GM19438 (cell line): ENCODE data around the gene SNX19.

Source experiments
- ATAC-seq: cut with Tn5 transposase; IDR thresholded peaks from one replicate; pipeline ENCODE4 v1.9.1; 2021; ENCODE audit warnings: low read depth; ENCODE audit not compliant: unreplicated experiment

Gene SNX19

DNA sequence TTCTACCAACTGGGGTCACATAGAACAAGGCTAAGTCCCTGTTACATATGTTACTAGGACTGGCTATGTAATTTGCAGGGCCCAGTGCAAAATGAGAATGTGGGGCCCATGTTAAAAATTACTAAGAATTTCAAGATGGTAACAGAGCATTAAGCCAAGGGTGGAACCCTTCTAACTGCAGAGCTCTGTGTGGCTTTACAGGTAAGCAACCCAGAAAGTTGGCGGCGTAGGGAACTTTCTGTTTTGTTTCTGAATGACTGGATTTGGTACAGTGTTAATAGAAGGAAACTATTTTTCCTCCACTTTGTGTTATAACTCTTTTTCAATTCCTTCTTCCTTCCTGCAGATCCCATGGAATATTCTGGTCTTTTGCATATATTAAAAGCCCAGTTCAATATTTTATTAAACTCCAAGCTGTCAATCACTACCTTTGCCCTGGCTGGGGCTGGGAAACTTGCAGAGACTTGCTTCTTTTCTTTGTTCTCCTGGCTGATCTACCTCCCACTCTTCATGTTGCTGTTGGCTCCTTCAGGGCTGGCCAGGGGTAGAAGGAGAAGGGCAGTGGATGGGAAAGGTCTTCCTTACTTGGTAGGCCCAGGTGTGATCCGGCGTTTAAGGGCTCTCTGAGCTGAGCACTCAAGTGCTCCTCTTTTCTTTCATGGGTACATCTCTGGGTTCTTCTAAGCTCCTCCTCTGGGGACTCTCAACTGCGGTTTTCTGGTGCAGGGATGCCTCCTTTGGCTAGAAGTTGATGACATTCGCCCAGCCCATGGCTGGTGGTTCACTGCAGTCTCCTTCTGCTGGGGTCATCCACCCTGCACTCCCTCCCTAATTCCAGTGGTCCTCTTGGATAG is 67.7 kb downstream of the SNX19 start:
- no peak for ATAC-seq

DNA sequence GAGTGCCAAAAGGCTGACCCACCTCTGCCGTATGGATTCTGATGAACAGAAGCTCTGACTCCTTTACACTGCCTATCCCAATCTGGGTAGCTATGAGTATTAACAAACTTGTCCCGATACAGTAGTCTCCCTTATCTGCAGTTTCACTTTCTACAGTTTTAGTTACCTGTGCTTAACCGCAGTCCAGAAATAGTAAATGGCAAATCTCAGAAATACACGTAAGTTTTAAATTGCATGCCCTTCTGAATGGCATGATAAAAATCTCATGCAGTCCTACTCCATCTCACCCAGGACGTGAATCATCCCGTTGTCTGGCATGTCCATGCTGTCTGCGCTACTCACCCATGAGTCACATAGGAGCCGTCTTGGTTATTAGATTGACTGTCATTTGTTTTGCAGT is 68.8 kb downstream of the SNX19 start:
- no peak for ATAC-seq

DNA sequence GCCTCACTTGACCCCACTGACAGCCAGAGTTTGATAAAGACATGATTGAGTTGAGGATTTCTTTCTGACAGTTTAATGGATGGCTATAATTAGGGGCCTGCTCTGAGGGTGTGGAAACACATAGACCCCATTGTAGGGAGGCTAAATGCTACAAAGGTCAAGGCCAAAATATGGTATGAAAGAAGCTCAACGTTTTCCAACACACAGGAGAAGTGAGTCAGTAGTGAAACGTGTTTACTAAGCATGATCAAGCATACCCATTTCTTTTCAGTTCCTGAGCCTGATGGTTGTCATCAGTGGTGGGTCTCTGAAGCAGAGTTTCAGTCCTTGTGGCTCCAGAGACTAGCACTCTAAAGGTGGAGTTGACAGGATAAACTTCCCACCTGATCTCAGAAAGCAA is 69.7 kb downstream of the SNX19 start:
- ATAC-seq = no peak

DNA sequence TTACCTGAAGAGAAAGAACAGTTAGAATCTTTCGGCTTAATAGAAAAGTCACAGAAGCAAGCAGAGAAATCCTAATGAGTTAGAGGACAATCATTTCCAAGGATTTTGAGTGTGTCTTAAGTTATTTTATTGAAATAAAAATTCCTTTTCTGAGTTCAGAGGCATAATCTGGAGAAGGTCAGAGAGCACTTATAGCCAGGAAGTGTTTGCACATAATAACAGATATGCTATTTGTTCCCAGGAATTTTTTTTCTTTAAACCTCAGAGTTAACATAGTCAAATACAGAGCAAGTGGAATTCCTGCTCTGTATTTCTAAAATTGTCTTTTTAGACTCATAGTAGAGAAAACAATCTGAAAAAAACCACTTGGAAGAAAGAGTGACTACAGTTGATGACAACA is 74.3 kb downstream of the SNX19 start:
- no peak for ATAC-seq

DNA sequence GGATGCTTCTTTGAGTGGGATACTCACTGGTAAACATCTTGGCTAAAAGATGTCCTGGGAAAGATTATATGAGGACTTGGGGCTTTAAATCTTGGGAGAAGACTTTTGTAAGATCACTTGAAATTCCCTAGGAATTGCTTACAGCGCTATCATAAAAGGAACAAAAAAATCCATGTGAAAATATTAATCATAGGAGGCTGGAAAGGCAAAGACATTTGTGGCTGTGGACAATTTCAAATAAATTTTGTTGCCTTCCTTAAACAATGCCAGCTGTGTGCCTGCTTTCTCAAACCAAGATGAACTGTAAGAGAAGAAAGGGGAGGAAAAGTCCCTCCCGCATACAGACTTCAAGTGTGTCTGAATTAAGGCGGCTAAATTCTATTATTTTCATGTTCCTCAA is 75.6 kb downstream of the SNX19 start:
- no peak for ATAC-seq

DNA sequence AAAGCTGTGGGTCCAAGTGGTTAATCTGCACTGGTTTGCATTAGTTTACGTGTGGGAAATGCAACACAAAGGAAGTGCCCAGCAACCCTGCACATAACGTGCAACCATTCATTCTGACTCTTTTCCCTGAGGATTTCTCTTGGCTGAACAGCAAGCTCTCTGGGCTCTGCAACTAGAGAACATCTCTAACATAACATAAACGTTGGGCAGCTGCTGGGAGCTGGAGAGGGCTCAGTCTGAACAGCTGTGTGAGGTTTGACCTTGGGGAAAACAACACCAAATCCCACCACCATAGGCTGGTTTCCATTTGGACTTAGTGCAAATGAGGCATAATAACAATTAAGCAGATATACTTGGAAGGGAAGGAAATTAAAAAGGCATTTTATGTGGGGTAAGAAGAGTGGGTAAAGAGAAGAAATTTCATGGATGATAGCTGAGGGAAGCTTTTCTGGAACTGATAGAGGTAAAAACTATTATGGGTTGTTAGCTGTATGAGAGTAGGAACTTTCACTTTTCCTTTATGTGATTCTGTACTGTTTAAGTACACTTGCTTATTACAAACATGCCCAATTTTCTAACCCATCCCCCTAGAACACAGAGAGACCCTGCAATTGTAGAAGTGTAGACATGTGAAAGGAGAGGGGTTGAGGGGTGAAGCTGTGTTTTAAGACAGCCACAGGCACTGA is 76.2 kb downstream of the SNX19 start:
- ATAC-seq = no peak

DNA sequence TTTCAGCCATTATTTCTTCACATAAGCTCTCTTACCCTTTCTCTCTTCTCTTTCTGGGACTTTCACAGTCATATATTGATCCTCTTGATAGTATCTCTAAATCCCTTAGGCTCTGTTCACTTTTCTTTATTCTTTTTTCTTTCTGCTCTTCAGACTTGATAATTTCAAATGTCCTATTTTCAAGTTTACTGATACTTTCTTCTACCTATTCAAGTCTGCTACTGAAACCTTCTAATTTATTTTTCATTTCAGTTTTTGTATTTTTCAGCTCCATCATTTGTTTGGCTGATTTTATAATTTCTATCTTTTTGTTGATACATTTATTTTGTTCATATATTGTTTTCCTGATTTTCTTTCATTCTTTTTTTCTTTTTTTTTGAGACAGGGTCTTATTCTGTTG is 79.1 kb downstream of the SNX19 start:
- no peak for ATAC-seq

DNA sequence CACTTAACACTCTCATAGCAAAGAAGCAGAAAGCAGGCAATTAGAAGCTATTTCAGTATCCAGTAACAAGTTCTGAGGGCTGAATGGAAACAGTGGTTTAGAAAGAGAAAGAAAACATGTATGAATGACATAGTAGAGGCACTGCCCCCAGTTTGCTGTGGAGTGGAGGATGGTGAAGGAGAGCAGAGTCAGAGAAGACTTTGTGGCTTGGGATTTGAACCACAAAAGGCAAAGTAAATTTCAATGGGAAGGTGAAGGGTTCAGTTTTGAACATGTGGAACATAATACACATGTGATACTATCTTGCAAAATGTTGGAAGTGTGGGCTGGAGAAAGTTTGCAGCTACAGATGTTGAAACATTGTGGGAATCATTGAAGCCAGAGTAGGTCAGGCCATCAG is 81.4 kb downstream of the SNX19 start:
- no peak for ATAC-seq

DNA sequence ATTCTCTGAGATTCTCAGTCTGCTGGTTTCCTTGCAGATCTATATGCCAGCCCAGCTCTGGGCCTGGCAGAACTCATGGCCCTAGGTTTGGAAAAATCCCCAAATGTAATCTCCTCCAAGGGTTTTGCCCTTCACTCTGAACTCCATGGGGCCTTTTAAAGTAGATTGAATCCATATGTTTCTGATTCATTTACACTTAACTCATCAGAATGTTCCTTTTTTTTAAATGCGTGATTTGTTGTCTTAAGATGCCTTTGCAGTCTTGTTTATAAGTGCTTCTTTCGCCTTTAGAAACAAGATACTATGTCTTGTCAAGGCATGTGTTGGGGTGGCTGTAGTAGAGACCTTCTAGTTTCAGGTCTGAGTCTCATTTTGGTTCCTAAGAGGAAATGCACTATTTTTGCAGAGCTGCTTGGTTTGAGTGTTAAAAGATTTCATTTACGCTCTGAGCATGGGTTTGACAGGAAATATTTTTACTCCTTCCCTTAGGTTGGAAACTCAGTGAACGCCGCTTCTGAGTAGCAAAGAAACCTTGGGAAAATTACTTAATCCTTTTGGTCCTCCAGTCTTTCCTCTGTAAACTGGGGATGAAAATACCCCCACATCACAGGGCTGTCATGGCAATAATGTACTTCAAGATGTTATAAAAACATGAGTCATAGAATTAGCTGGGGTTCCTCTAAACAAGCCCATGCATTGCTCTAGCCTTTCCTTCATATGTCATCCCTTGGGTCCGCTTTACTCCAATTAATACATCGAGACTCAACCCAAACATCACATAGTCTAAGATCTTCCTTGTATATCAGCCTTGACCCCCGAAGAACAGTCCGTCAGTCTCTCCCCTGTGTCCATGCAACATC is 83.5 kb downstream of the SNX19 start:
- no peak for ATAC-seq

DNA sequence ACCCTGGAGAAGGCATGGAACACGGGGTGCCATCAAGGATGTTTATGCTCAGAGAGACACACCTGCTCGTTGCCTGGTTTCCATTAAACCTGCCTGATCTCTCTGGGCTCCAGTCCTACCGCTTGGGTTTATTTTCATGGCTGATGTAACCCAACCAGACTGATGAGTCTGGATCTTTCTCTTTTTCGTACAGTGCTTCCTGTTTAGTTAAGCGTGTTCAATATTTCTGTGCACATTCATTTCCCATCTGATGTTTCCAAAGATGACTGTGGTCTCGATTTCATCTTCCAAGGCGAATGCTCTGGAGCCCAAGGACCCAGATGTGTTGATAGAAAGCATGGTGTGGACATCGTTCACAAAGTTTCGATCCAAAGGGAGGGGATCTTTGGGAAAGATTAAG is 84.3 kb downstream of the SNX19 start:
- no peak for ATAC-seq

DNA sequence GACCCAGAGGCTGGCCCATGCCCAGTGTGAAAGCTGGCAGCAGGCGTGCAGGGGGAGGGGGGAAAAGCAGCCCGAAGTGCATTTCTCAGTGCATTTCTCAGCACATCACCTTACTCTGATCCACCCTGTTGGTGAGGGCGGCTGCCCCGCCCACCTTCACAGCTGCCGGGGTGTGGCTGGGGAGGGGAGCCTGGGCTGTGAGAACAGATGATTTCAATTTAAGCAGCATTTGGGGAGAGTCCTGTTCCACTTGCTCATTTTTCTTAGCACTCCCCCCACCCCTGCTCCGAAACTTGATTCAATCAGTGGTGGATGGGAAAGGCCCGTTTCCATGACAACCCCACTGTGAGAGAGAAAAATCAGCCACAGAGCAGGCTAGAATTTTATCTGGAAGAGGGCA is 84.8 kb downstream of the SNX19 start:
- ATAC-seq = no peak

DNA sequence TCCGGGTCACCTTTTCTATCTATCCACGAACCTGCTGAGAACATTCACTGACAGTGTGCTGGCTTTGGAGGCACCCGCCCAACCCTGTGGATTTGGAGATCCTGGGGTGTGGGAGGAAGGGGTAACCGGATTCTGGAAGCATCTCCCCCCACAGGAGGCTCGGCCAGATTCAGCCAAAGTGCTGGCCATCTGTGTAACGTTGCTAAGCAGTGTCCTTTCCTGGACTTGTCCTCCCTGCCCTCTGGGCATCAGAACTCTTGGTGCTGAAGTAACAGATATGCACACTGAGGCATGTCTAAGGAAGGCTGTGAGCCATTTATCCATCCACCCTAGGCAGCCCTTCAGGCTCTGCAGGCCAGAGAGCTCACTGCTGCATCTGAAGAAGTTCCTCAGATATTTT is 85.7 kb downstream of the SNX19 start:
- ATAC-seq = no peak

DNA sequence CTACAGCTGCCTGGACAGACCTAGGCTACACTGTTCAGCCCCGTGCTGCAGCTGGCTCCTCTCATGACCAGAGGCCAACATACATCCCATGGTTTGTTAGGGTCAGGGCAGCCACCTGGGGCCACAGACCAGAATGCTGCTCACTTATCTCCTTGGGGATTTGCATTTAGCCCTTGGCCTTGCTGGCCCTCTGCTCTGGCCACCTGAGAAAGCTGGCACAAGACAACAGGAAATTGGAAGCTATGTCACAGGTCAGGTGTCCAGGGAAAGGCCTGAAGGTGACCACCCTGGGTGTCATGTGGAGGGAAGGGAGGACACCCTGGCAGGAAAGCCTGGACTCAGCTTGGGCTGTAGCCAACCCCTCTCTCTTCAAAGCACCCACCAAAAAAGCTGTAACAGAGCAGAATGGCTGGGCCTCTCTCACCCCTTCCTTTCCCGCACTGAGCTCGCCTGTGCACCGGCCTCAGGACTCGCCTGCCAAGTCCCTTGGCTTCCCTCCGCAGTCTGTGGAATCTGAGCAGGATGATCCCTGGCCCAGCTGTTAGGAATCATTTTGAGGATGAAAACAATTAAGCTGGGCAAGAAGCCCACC is 86.3 kb downstream of the SNX19 start:
- ATAC-seq = no peak

DNA sequence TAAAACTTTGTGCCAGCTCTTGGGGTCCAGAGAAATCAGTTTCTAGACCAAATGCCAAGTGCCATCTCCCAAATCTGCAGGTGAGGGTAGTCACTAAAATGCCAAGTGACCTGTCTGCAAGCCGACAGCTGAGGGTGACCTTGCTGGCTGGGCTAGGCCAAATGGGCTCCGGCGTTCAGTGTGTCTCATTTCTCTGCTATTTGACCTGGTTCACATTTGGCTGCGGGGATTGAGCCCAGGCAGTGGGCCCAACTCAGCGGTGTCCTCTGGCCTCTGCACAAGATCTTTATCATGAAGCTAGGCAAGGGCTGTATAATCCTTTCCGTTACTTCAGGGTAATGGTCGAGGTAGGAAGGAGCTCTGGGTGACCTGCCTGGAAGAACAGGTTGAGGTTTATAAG is 87.5 kb downstream of the SNX19 start:
- no peak for ATAC-seq

DNA sequence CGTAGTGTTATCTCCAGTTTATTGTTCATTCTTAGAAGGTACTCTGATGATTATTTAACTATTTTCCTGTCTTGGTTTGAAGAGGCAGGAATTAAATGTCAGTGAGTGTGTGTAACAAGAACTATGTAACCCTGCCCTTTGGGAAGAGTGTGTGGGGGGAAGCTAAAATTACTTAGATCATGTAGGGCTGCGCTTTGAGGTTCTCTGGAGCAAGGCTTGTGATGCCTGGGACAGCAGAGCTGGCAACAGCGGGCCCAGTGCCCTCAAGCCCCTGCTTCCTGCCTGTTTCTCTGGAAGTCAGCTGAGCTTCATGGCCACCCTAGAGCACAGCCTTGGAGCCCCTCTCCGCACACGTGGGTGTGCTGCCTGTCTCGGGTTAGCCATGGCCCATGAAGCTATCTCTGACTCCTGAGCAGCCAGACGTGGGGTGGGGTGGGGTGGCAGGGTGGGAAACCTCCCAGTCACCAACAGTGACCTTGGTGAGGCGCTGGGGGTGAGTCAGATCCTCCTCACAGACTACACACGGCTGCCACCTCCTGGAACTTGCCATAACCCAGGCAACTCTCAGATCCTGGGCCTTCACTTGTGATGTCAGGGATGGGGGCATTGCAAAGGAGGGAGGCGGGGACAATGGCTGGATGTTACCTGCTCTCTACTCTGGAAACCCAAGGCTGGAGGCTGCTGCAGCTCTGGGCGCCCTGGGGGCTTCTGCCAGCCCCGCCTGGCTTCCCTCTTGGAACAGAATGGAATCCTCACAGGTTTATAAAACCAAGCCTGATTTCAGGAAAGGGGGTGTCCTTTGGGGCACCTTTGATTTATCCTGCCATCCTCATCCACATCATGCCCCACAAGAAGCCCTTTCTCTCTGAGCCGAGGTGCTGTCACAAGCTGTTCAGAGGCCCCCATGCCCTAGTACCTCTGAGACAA is 88.6 kb downstream of the SNX19 start:
- no peak for ATAC-seq

DNA sequence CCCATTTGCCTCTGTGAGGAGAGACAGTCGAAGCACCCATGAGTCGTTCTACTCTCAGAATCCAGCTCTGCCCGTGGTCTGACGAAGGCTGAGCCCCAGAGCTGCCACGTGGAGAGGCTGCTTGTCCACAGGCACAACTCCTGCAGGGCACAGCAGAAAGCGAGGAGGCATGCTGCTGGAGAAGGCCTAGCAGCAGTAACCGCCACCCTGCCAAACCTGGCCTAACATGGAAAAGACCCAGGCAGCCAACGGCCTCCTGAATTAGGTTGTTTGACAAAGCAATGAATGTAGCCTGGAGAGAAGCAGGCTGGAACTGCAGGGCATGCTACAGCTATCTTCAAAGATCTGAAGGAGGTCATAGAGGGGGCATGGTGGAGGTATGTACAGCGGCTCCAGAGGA is 89.7 kb downstream of the SNX19 start:
- ATAC-seq = no peak

DNA sequence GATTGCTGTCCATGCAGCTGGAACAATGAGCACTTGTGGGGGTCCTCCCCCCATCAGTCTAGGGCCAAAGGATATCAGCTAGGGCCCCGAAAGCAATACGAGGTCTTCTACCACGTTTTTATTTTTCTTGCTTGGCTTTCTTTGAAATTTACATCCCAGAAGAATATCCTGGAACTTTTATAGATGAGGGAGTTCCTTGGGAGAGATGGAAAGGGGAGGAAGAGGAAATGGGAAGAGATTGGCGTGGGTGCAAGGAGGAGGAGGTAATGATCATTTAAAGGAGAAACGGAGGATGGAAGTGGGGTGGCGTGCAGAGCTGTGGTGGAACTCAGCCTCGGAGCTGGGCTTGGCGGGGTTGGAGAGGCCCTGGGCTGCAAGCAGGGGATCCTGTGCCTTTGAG is 90.3 kb downstream of the SNX19 start:
- no peak for ATAC-seq

DNA sequence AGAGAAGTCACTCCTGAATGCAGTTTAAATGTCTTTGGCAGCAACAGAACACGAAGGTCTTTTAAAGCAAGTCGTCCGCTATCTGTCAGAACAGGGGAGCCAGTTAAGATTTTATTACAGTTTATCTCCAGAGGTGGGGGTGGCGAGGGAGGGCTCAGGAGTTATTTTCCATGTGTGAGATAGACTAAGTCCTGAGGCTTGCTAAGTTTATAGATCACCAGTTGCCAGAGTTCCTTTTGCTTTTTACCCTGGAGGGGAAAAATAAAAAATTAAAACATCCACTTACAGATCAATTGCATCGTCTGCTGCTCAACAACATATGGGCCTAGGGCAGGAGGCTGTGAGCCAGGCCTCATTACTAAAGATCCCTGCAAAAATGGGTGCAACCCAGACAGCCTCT is 90.7 kb downstream of the SNX19 start:
- ATAC-seq = no peak
